ENCODE data around the gene RAB10. TPM values are rescaled to one million over a fixed set of nuclear protein-coding genes. Genes with fewer than 3 reads are reported as not detected.
A peak's percentile ranks its signal among the peaks of the same experiment; 100 is the strongest.

Gene RAB10
- total RNA-seq, 2 experiments from 2014 or later, result 121 to 128 TPM

DNA sequence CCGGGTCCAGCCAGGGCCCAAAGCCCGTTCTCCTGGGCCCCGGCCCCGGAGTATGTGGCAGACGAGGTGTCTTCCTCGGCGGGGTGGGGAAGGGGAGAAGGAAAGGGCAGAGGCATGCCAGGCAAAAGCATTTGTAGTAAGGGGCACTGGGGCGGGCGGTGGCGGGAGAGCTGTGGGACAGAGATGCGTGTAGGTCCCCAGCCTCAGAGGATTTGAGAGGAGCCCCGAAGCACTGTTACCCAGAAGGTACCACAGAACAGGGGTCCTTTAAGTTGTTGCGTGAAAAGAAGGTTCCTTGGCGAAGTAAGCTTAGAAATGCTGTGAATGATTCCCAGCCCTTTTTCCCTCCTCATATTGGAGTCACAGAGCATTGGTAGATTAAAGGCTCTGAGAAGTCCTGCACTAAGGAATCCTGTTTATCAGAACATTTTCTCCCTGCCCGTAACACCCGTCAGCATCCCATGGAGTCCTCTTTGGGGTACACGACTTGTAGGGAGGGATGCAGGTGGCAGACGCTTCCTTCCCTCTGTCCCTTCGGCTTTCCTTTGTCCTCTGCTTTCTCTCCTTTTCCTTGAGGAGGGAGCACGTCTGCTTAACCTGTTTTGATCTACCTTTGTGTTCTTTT, 151.5 kb downstream of the RAB10 start:
- H3K27me3 Mint-ChIP-seq, result peaks cover 12% of the 10 kb centered on the region
- H3K4me1 Mint-ChIP-seq, result peaks cover 17% of the 10 kb centered on the region
- CTCF ChIA-PET, result interaction anchor here (0.7 to 2.3 kb wide), 30 partner anchors 10 to 578 kb away, joined by 3 to 17 read pairs (median 4); partner anchors contain the start of genes ADGRF3, GAREM2, HADHA and HADHB
- ATAC-seq (no peak), DNase-seq (no peak)
- peak overlapping the region; percentile 31 for H3K27ac Mint-ChIP-seq
- H3K4me3 Mint-ChIP-seq, result peak overlapping the region; percentile 69
- H3K36me3 Mint-ChIP-seq, result no peaks in the 10 kb centered on the region
- no peaks in the 10 kb centered on the region for H3K9me3 Mint-ChIP-seq (ENCODE audit: low read depth)

DNA sequence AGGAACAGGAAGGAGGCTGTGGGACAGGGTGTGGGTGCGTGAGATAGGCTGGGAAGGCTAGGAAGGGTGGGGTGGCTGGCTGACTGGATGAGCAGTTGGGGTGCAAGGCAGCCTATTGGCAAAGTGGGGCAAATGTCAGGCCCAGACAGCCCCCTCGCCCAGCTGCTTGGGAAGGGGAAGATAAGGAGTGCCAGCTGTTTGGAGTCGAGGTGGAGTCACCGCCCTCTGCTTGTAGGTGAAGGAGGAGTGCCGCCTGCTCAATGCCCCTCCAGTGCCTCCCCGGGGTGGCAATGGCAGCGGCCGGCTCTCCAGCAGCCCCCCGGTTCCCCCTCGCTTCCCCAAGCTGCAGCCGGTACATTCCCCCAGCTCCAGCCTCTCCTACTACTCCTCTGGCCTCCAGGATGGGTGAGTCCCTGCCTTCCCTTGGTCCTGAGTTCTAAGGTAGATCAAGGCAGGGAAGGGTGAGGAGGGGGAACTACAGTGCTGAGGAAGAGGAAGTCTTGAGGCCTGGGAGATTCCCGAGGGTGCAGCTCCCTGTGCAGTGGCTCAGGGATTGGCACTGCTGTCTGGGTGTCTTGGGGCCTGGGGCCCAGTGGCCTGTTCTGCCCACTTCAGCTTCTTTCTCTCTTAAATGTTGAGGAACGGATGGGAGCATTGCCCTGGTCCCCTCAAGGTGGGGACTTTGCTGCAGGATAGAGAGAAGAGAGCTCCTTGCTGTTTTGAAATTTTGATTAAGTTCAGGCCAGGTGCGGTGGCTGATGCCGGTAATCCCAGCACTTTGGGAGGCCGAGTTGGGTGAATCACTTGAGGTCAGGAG, 152.3 kb downstream of the RAB10 start:
- Mint-ChIP-seq H3K27ac (no peak overlapping the region), H3K27me3 (peaks cover 7% of the 10 kb centered on the region), H3K36me3 (peaks cover 3% of the 10 kb centered on the region), H3K4me3 (peak overlapping the region; percentile 69), H3K9me3 (ENCODE audit: low read depth) (no peaks in the 10 kb centered on the region), H3K4me1 (peaks cover 17% of the 10 kb centered on the region)
- CTCF ChIA-PET, result interaction anchor here (1.1 to 2.3 kb wide), 5 partner anchors 58 to 317 kb away, joined by 3 to 17 read pairs (median 4); partner anchors contain the start of genes ADGRF3, HADHA, HADHB and SELENOI
- ATAC-seq (no peak), DNase-seq (no peak)

Other genes with a start within 250 kb of the RAB10 start
- 10 to 100 TPM; 56.1 to 62.0 TPM for gene ASXL2, start 155.6 kb upstream of the RAB10 start, total RNA-seq
- gene KIF3C, start 51.6 kb upstream of the RAB10 start, total RNA-seq, result 10 to 100 TPM; 12.4 to 15.4 TPM
- 1 to 10 TPM; 2.5 to 4.5 TPM for gene GAREM2, start 139.0 kb downstream of the RAB10 start, total RNA-seq
- 100 to 1,000 TPM; 117 to 145 TPM for gene HADHA, start 210.5 kb downstream of the RAB10 start, total RNA-seq
- gene HADHB, start 210.9 kb downstream of the RAB10 start, total RNA-seq, result 10 to 100 TPM; 55.8 to 83.5 TPM

Measured in activated CD8-positive, alpha-beta memory T cell treated with anti-CD3 and anti-CD28 coated beads, Interleukin-2, amount 10 ng/mL, durations not matched to agents 7 days and 5 days (primary cell).